ENCODE results near the gene KIAA1217. TPM values are rescaled to one million over a fixed set of nuclear protein-coding genes. Genes with fewer than 3 reads are reported as not detected.
A peak's percentile ranks its signal among the peaks of the same experiment; 100 is the strongest.

Gene KIAA1217
- total and polyA plus RNA-seq, 9 of the 15 experiments (the other 6 are each of a cell fraction or from before 2014, with no cell fraction given): 0.04 TPM; not detected in 8

DNA sequence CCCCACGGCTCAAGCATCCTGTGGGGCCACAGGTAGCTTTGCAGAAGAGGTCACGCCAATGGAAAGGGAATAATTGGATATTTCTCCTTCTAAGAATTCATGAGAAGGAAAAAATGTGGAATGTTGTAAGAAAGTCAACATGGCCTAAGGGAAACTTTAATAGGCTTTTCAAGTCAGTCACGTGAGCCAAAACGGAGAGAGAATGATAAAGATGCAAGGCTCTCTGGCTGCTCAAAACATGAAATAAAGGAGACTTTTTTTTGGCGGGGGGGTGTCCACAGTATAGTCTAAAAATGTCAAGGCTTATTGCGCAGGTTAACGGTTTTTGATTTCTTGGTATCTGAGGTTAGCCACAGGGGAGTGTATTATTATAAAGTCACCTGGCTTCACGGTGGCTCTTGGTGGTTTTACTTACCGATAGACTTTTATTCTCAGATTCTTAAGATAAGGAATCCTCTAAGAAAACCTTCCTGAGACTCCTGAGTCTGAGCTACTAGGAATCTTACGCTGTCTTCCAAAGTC, 366.6 kb downstream of the KIAA1217 start:
- DNase-seq (ENCODE audit: extremely low read depth in 1 of 4, low spot score in 3 of 4): no peak
- POLR2A ChIA-PET: interaction anchor here (0.9 to 1.0 kb wide), 3 partner anchors 14 to 304 kb away, joined by 3 read pairs; no protein-coding TSS in a partner anchor
- H3K79me2 ChIP-seq (ENCODE audit: control insufficient read depth, insufficient read depth, low read length): no peaks in the 10 kb centered on the region; the same call in 2 of the 3 replicates
- no peaks in the 10 kb centered on the region for H3K9me1 ChIP-seq (ENCODE audit: control insufficient read depth, insufficient read depth, low read length)
- no peak for FAIRE-seq
- no peaks in the 10 kb centered on the region for H3K36me3 ChIP-seq (ENCODE audit: control insufficient read depth, insufficient read depth, low read length)
- 42% methylated on average over 10 of the region's 10 CpGs for WGBS (ENCODE audit: insufficient coverage, low coverage, missing lambda C conversion rate)
- no peak overlapping the region; the same call in 1 of the 2 replicates for H3K4me2 ChIP-seq (ENCODE audit: insufficient read depth, low read length)
- H2AFZ ChIP-seq (ENCODE audit: low read depth, low read length): peak overlapping the region; percentile 36
- intact Hi-C loops (cut with micrococcal nuclease): no loop called here
- CTCF ChIA-PET (ENCODE audit: low intra/inter-chr PET ratio): no interaction called here
- no TSS peak for BruUV-seq (replicated peaks)
- H3K9ac ChIP-seq (ENCODE audit: insufficient read depth in 1 of 2, low read depth in 2 of 2, low read length in 2 of 2): no peak overlapping the region
- in situ Hi-C loops (cut with MboI): no loop called here
- no peaks in the 10 kb centered on the region for H3K9me3 ChIP-seq (replicated peaks; ENCODE audit: control insufficient read depth, insufficient read depth, low read depth, low read length)
- peaks cover 13 to 23% of the 10 kb centered on the region in 2 experiments; a peak in 4 of 5 replicates for H3K4me1 ChIP-seq (replicated peaks in 1 of 2; ENCODE audit: control insufficient read depth in 2 of 2, insufficient read depth in 2 of 2, low read length in 2 of 2)
- H3K27me3 ChIP-seq (ENCODE audit: control insufficient read depth in 2 of 2, insufficient read depth in 2 of 2, low read length in 2 of 2): no peaks in the 10 kb centered on the region
- H3K27ac ChIP-seq (ENCODE audit: extremely low read depth, low read depth, low read length): no peak overlapping the region
- no peaks in the 10 kb centered on the region for H4K20me1 ChIP-seq (replicated peaks; ENCODE audit: control insufficient read depth, insufficient read depth, low read length)
- TF ChIP-seq, protein P1, sequence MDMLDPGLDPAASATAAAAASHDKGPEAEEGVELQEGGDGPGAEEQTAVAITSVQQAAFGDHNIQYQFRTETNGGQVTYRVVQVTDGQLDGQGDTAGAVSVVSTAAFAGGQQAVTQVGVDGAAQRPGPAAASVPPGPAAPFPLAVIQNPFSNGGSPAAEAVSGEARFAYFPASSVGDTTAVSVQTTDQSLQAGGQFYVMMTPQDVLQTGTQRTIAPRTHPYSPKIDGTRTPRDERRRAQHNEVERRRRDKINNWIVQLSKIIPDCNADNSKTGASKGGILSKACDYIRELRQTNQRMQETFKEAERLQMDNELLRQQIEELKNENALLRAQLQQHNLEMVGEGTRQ (CRISPR knock-in tag; IDR thresholded peaks at IDR 0.05): peak; percentile 59
- TF ChIP-seq ETV1 (tag; conservative IDR thresholded peaks at IDR 0.05; ENCODE audit: low read depth): 0 out of 2 replicates have a peak, but pooled peaks have one; percentile 17
- 0 out of 2 replicates have a peak, but pooled peaks have one; percentile 19 for TF ChIP-seq TOE1 (IDR thresholded peaks at IDR 0.05; ENCODE audit: borderline replicate concordance)
- TF ChIP-seq TOE1 (CRISPR knock-in tag; IDR thresholded peaks at IDR 0.05; ENCODE audit: borderline replicate concordance, low read depth): no peak
- no peak for TF ChIP-seq CEBPB (tag; IDR thresholded peaks at IDR 0.05)
- TF ChIP-seq TBL1XR1 (IDR thresholded peaks at IDR 0.05; ENCODE audit: low read length in 2 of 2): no peak
- TF ChIP-seq BHLHE40 (IDR thresholded peaks at IDR 0.05; ENCODE audit: low read length): peak; percentile 66; the same call in 1 of the 2 replicates
- TF ChIP-seq RAD51 (IDR thresholded peaks at IDR 0.05; ENCODE audit: borderline replicate concordance, low read depth): peak; percentile 54; the same call in 1 of the 2 replicates
- no peak for TF ChIP-seq NR2F6 (CRISPR knock-in tag; IDR thresholded peaks at IDR 0.05)
- no peak for TF ChIP-seq FOXA3 (CRISPR knock-in tag; conservative IDR thresholded peaks at IDR 0.05 in 1 of 2, IDR thresholded peaks at IDR 0.05 in 1 of 2)
- TF ChIP-seq, protein P2, sequence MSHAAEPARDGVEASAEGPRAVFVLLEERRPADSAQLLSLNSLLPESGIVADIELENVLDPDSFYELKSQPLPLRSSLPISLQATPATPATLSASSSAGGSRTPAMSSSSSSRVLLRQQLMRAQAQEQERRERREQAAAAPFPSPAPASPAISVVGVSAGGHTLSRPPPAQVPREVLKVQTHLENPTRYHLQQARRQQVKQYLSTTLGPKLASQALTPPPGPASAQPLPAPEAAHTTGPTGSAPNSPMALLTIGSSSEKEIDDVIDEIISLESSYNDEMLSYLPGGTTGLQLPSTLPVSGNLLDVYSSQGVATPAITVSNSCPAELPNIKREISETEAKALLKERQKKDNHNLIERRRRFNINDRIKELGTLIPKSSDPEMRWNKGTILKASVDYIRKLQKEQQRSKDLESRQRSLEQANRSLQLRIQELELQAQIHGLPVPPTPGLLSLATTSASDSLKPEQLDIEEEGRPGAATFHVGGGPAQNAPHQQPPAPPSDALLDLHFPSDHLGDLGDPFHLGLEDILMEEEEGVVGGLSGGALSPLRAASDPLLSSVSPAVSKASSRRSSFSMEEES (CRISPR knock-in tag; IDR thresholded peaks at IDR 0.05): peak; percentile 71
- ATAC-seq: no peak
- H3K4me3 ChIP-seq: no peak overlapping the region
